Measurements from ENCODE around the gene C1orf226. TPM values are rescaled to one million over a fixed set of nuclear protein-coding genes. Genes with fewer than 3 reads are reported as not detected.

The C1orf226 gene
- total and polyA plus RNA-seq, 4 donors: 2.1 to 7.9 (median 2.4) TPM

DNA sequence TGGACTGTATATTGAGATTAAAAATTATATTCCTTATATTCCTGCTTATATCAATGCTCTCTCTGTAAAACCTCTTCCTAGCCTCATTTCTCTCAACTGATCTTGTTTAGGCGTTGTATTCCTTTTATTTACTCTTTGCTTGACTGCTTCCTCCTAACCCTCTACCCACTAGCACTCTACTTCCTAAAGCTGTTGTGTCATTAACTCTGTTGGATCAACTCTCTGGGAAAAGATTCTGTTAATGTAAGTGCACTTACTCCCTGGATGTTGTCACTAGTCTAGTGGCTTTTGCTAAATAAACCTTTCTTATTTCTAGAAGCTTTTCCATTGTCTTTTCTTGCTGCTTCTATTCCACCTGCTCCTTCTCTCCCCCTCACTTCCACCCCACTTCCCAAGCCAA is 11.4 kb upstream of the C1orf226 start:
- WGBS, 2 donors: 55 to 88% methylated on average over 1 of the region's 1 CpG
- Histone ChIP-seq H3K4me1 (ENCODE audit: control insufficient read depth in 5 of 5, insufficient read depth in 5 of 5, low read length in 5 of 5) (peaks cover 0 to 2% (median 0%) of the 10 kb centered on the region in 5 donors), H3K4me3 (no peak overlapping the region), H3K27ac (ENCODE audit: low read depth in 1 of 2, low read length in 1 of 2) (no peak overlapping the region), H3K27me3 (ENCODE audit: control insufficient read depth in 3 of 3, insufficient read depth in 3 of 3, low read length in 2 of 3) (no peaks in the 10 kb centered on the region), H3K9ac (ENCODE audit: insufficient read depth in 1 of 2, low read length in 2 of 2) (no peak overlapping the region), H3K9me3 (ENCODE audit: control insufficient read depth in 4 of 4, insufficient read depth in 3 of 4, low read length in 3 of 4) (no peaks in the 10 kb centered on the region), H3K36me3 (ENCODE audit: control insufficient read depth in 4 of 4, insufficient read depth in 4 of 4, low read length in 4 of 4) (peaks cover 0 to 2% (median 0%) of the 10 kb centered on the region in 4 donors)
- DNase-seq (no peak), ATAC-seq (ENCODE audit: insufficient read depth, low FRiP score) (no peak)
- TF ChIP-seq, protein P1, sequence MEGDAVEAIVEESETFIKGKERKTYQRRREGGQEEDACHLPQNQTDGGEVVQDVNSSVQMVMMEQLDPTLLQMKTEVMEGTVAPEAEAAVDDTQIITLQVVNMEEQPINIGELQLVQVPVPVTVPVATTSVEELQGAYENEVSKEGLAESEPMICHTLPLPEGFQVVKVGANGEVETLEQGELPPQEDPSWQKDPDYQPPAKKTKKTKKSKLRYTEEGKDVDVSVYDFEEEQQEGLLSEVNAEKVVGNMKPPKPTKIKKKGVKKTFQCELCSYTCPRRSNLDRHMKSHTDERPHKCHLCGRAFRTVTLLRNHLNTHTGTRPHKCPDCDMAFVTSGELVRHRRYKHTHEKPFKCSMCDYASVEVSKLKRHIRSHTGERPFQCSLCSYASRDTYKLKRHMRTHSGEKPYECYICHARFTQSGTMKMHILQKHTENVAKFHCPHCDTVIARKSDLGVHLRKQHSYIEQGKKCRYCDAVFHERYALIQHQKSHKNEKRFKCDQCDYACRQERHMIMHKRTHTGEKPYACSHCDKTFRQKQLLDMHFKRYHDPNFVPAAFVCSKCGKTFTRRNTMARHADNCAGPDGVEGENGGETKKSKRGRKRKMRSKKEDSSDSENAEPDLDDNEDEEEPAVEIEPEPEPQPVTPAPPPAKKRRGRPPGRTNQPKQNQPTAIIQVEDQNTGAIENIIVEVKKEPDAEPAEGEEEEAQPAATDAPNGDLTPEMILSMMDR (IDR thresholded peaks at IDR 0.05; ENCODE audit: control extremely low read depth, extremely low read depth): no peak

DNA sequence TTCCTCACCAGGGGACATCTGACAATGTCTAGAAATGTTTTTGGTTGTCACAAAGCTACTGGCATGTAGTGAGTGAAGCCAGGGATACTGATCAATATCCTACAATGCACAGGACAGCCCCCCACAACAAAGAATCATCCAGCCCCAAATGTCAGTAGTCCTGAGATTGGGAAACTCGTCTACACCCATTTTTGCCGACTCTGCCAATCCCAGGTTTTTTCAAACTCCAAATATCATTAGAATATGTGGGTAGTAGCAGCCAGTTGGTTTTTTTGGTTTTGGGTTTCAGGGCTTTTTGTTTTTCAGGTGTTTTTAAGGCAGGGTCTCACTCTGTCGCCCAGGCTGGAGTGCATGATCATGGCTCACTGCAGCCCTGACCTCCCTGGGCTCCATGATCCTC is 10.8 kb upstream of the C1orf226 start:
- no peak overlapping the region for H3K4me3 ChIP-seq
- no peaks in the 10 kb centered on the region for H3K9me3 ChIP-seq (ENCODE audit: control insufficient read depth in 4 of 4, insufficient read depth in 3 of 4, low read length in 3 of 4)
- H3K4me1 ChIP-seq (ENCODE audit: control insufficient read depth in 5 of 5, insufficient read depth in 5 of 5, low read length in 5 of 5): peaks cover 0 to 2% (median 0%) of the 10 kb centered on the region in 5 donors
- DNase-seq (no peak), ATAC-seq (ENCODE audit: insufficient read depth, low FRiP score) (no peak)
- 96% methylated on average over 3 of the region's 3 CpGs for WGBS, 2 donors
- no peak overlapping the region for H3K27ac ChIP-seq (ENCODE audit: low read depth in 1 of 2, low read length in 1 of 2)
- no peaks in the 10 kb centered on the region for H3K27me3 ChIP-seq (ENCODE audit: control insufficient read depth in 3 of 3, insufficient read depth in 3 of 3, low read length in 2 of 3)
- H3K9ac ChIP-seq (ENCODE audit: insufficient read depth in 1 of 2, low read length in 2 of 2): no peak overlapping the region
- TF ChIP-seq, protein P1 (IDR thresholded peaks at IDR 0.05; ENCODE audit: control extremely low read depth, extremely low read depth): no peak
- H3K36me3 ChIP-seq (ENCODE audit: control insufficient read depth in 4 of 4, insufficient read depth in 4 of 4, low read length in 4 of 4): peaks cover 0 to 2% (median 0%) of the 10 kb centered on the region in 4 donors

DNA sequence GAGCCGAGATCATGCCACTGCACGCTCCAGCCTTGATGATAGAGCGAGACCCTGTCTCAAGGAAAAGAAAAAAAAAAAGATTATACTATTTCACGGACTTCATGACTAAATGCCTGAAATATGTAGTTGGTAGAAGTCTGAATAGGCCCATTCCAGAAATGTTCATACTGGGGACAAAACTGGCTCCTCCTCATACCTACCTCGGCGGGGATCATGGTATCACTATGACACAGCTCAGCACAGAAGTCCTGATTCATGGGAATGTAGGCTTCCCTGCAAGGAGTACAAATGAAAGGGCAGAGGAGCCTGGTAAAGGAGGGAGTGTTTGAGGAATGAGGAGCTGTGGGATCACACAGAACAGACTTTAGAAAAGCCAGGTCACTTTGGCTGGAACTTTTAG is 9.9 kb upstream of the C1orf226 start:
- no peaks in the 10 kb centered on the region for H3K9me3 ChIP-seq (ENCODE audit: control insufficient read depth in 4 of 4, insufficient read depth in 3 of 4, low read length in 3 of 4)
- DNase-seq (no peak), ATAC-seq (ENCODE audit: insufficient read depth, low FRiP score) (no peak)
- TF ChIP-seq, protein P1 (IDR thresholded peaks at IDR 0.05; ENCODE audit: control extremely low read depth, extremely low read depth): no peak
- WGBS, 2 donors: 94 to 95% methylated on average over 6 of the region's 6 CpGs
- H3K27ac ChIP-seq (ENCODE audit: low read depth in 1 of 2, low read length in 1 of 2): no peak overlapping the region
- no peaks in the 10 kb centered on the region for H3K27me3 ChIP-seq (ENCODE audit: control insufficient read depth in 3 of 3, insufficient read depth in 3 of 3, low read length in 2 of 3)
- H3K9ac ChIP-seq (ENCODE audit: insufficient read depth in 1 of 2, low read length in 2 of 2): no peak overlapping the region
- H3K4me1 ChIP-seq (ENCODE audit: control insufficient read depth in 5 of 5, insufficient read depth in 5 of 5, low read length in 5 of 5): peaks cover 0 to 2% (median 0%) of the 10 kb centered on the region in 5 donors
- no peak overlapping the region for H3K4me3 ChIP-seq
- H3K36me3 ChIP-seq (ENCODE audit: control insufficient read depth in 4 of 4, insufficient read depth in 4 of 4, low read length in 4 of 4): peaks cover 0 to 2% (median 0%) of the 10 kb centered on the region in 4 donors

Data from lung (tissue), 12 donors.